Esophagus muscularis mucosa (tissue), 3 donors: ENCODE measurements around the gene WDR48.

ENCODE experiments used
- POLR2A ChIP-seq: fragments of 450-650 bp; IDR thresholded peaks from one replicate; pipeline ENCODE4 v1.6.1; 2017; ENCODE audit warnings: antibody characterized with exemption, moderate library complexity, mild to moderate bottlenecking, low read depth
- POLR2AphosphoS5 ChIP-seq, 2 donors: sonication (generic); formaldehyde crosslinking; IDR thresholded peaks; one replicate each; pipeline ENCODE4 v1.6.1; 2017; ENCODE audit warnings: antibody characterized with exemption in 2 of 2
- TF ChIP-seq, protein P1 (sequence below), 3 experiments: fragments of 200-600 bp in 2 of 3; fragments of 450-650 bp in 1 of 3; sonication (generic) in 2 of 3; IDR thresholded peaks; one replicate each; pipeline ENCODE4 v1.5.1; 2017 to 2019; ENCODE audit warnings: antibody characterized with exemption in 3 of 3, mild to moderate bottlenecking in 2 of 3, moderate library complexity in 1 of 3

DNA sequence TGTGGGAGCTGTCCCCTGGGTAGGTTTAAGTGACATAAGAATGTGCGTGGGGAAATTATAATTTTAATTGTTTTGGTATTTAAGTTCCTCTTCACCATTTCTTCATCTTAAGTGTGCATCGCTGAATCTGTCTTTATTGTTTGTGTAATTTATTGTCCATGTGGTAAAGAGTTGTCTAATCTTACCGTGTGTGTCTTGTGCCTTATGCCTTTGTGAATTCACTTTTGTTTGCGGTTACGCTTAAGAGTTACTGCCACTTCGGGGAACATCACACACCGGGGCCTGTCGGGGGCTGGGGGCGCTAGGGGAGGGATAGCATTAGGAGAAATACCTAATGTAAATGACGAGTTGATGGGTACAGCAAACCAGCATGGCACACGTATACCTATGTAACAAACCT, 767 bp downstream of the WDR48 start:
- TF ChIP-seq, protein P1, sequence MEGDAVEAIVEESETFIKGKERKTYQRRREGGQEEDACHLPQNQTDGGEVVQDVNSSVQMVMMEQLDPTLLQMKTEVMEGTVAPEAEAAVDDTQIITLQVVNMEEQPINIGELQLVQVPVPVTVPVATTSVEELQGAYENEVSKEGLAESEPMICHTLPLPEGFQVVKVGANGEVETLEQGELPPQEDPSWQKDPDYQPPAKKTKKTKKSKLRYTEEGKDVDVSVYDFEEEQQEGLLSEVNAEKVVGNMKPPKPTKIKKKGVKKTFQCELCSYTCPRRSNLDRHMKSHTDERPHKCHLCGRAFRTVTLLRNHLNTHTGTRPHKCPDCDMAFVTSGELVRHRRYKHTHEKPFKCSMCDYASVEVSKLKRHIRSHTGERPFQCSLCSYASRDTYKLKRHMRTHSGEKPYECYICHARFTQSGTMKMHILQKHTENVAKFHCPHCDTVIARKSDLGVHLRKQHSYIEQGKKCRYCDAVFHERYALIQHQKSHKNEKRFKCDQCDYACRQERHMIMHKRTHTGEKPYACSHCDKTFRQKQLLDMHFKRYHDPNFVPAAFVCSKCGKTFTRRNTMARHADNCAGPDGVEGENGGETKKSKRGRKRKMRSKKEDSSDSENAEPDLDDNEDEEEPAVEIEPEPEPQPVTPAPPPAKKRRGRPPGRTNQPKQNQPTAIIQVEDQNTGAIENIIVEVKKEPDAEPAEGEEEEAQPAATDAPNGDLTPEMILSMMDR (IDR thresholded peaks at IDR 0.05), result no peak
- no peak for TF ChIP-seq POLR2A
- no peak for TF ChIP-seq POLR2AphosphoS5 (IDR thresholded peaks at IDR 0.05)
